GM20431 (cell line): Measurements from ENCODE around the gene TP53TG5.
"Not testable (repeated sequence)": the region's sequence is repeated elsewhere in the genome, so short reads cannot be mapped to it uniquely, and the experiment has no call there.

Experiments used
- in situ Hi-C: fragments of 300-500 bp; cut with MseI, MboI; formaldehyde crosslinking; loops from one replicate; pipeline ENCODE4 v1.15.0; 2020; ENCODE audit warnings: low sequenced_read_pairs; ENCODE audit not compliant: unreplicated experiment

TP53TG5 gene

GRCh38 chr20:45370571-45371160 lies 7.5 kb downstream of the TP53TG5 start:
- in situ Hi-C loops, result loop anchor here (10.0 kb wide), 1 partner anchor 64 kb away; no protein-coding TSS in a partner anchor

GRCh38 chr20:45368221-45368980 lies 9.7 kb downstream of the TP53TG5 start:
- in situ Hi-C loops, result no loop called here

GRCh38 chr20:45367126-45367525 lies 11.0 kb downstream of the TP53TG5 start:
- in situ Hi-C loops, result no loop called here

GRCh38 chr20:45366631-45367030 lies 11.5 kb downstream of the TP53TG5 start:
- in situ Hi-C loops, result no loop called here

- in situ Hi-C loops, result no loop called here
Measured at GRCh38 chr20:45366192-45366591, 11.9 kb downstream of the TP53TG5 start.

GRCh38 chr20:45365444-45365970 lies 12.6 kb downstream of the TP53TG5 start:
- in situ Hi-C loops, result no loop called here

GRCh38 chr20:45363611-45364492 lies 14.3 kb downstream of the TP53TG5 start:
- in situ Hi-C loops, result no loop called here

- in situ Hi-C loops, result no loop called here
Measured at GRCh38 chr20:45362804-45363610, 15.1 kb downstream of the TP53TG5 start, which contains the start of gene SYS1. Gene SYS1, plus strand, starts transcription at chr20:45363156. Its CDS starts 376 bp downstream, at chr20:45363532.

GRCh38 chr20:45361793-45362192 lies 16.3 kb downstream of the TP53TG5 start:
- in situ Hi-C loops, result no loop called here

GRCh38 chr20:45359406-45360148 lies 18.5 kb downstream of the TP53TG5 start:
- in situ Hi-C loops, result no loop called here

GRCh38 chr20:45359069-45359405 lies 19.1 kb downstream of the TP53TG5 start:
- in situ Hi-C loops, result no loop called here

- in situ Hi-C loops, result no loop called here
Measured at GRCh38 chr20:45358282-45359068, 19.6 kb downstream of the TP53TG5 start.

- in situ Hi-C loops, result no loop called here
Measured at GRCh38 chr20:45355209-45356084, 22.7 kb downstream of the TP53TG5 start.

GRCh38 chr20:45354423-45355208 lies 23.5 kb downstream of the TP53TG5 start:
- in situ Hi-C loops, result no loop called here

GRCh38 chr20:45353746-45354145 lies 24.4 kb downstream of the TP53TG5 start:
- in situ Hi-C loops, result no loop called here

GRCh38 chr20:45352729-45353128 lies 25.4 kb downstream of the TP53TG5 start:
- in situ Hi-C loops, result no loop called here

- in situ Hi-C loops, result not testable (repeated sequence)
Measured at GRCh38 chr20:45350795-45351194, 27.3 kb downstream of the TP53TG5 start.
